Activated CD8-positive, alpha-beta T cell treated with anti-CD3 and anti-CD28 coated beads for 36 hours (primary cell): ENCODE measurements around the gene TRABD2B. TPM values are rescaled to one million over a fixed set of nuclear protein-coding genes. Genes with fewer than 3 reads are reported as not detected.

ENCODE experiments used
- ATAC-seq: fragments of 200-7000 bp; cut with Tn5 transposase; one replicate; pipeline ENCODE4 v1.10.0; 2021; ENCODE audit warnings: mild to moderate bottlenecking, moderate library complexity
- CTCF ChIA-PET: fragments of 350-600 bp; sonication (Branson Sonifier 250); formaldehyde crosslinking; loops from one replicate; lab custom pipeline; 2021; ENCODE audit warnings: antibody characterized with exemption; lab: Charles Lee
- POLR2A ChIA-PET: fragments of 350-600 bp; sonication (Branson Sonifier 250); formaldehyde crosslinking; loops from one replicate; lab custom pipeline; 2021; ENCODE audit warnings: antibody characterized with exemption; lab: Charles Lee
- DNase-seq: peaks from one replicate; pipeline ENCODE4 v3.0.0-alpha.2; 2020
- H3K27ac Mint-ChIP-seq: one replicate; pipeline ENCODE4 v1.8.0; 2021; ENCODE audit warnings: mild to moderate bottlenecking, mixed read lengths
- H3K27me3 Mint-ChIP-seq: one replicate; pipeline ENCODE4 v1.8.0; 2021; ENCODE audit warnings: mixed read lengths
- H3K36me3 Mint-ChIP-seq: one replicate; pipeline ENCODE4 v1.8.0; 2021; ENCODE audit warnings: low read depth, mixed read lengths
- H3K4me1 Mint-ChIP-seq: one replicate; pipeline ENCODE4 v1.8.0; 2021; ENCODE audit warnings: low read depth, mixed read lengths
- H3K4me3 Mint-ChIP-seq: one replicate; pipeline ENCODE4 v1.8.0; 2021; ENCODE audit warnings: mild to moderate bottlenecking, moderate library complexity, mixed read lengths
- H3K9me3 Mint-ChIP-seq: one replicate; pipeline ENCODE4 v1.8.0; 2021; ENCODE audit warnings: mixed read lengths
- CTCF ChIP-seq: fragments of 200-600 bp; IDR thresholded peaks from one replicate; pipeline ENCODE4 v1.8.0; 2022; ENCODE audit warnings: antibody characterized with exemption, mild to moderate bottlenecking
- intact Hi-C: fragments of 100-400 bp; cut with micrococcal nuclease; formaldehyde crosslinking; loops from one replicate; pipeline ENCODE4 v1.10.0; 2022
- total RNA-seq, 2 experiments: library from RNA; stranded (reverse); gene quantifications; one replicate each; pipeline ENCODE4 v1.2.3, GENCODE V29; 2021

Gene TRABD2B
- total RNA-seq, 2 experiments from 2014 or later: not detected

GRCh38 chr1:47813970-47814369, 183.2 kb downstream of the TRABD2B start:
- ChIA-PET CTCF (no interaction called here), POLR2A (no interaction called here)
- H3K27ac Mint-ChIP-seq: no peak overlapping the region
- DNase-seq: no peak
- intact Hi-C loops: no loop called here
- no peak overlapping the region for H3K4me3 Mint-ChIP-seq
- ATAC-seq: no peak
- H3K36me3 Mint-ChIP-seq: no peaks in the 10 kb centered on the region
- no peaks in the 10 kb centered on the region for H3K9me3 Mint-ChIP-seq
- H3K4me1 Mint-ChIP-seq: no peaks in the 10 kb centered on the region
- H3K27me3 Mint-ChIP-seq: peaks cover 2% of the 10 kb centered on the region
- TF ChIP-seq CTCF: no peak

- ATAC-seq: no peak
Observed at GRCh38 chr1:47812904-47813514, 184.2 kb downstream of the TRABD2B start.

GRCh38 chr1:47810964-47811682, 186.1 kb downstream of the TRABD2B start:
- no peak for TF ChIP-seq CTCF
- H3K36me3 Mint-ChIP-seq: no peaks in the 10 kb centered on the region
- intact Hi-C loops: no loop called here

More at GRCh38 chr1:47812904-47813514, 184.2 kb downstream of the TRABD2B start:
- ChIA-PET POLR2A (no interaction called here), CTCF (no interaction called here)
- H3K4me1 Mint-ChIP-seq: no peaks in the 10 kb centered on the region
- H3K27me3 Mint-ChIP-seq: peaks cover 2% of the 10 kb centered on the region
- no peaks in the 10 kb centered on the region for H3K36me3 Mint-ChIP-seq
- no peak overlapping the region for H3K27ac Mint-ChIP-seq
- H3K4me3 Mint-ChIP-seq: no peak overlapping the region
- no peak for DNase-seq
- TF ChIP-seq CTCF: no peak
- intact Hi-C loops: no loop called here
- H3K9me3 Mint-ChIP-seq: no peaks in the 10 kb centered on the region

GRCh38 chr1:47809301-47810084, 187.7 kb downstream of the TRABD2B start:
- ATAC-seq (no peak), DNase-seq (no peak)
- Mint-ChIP-seq H3K9me3 (no peaks in the 10 kb centered on the region), H3K36me3 (no peaks in the 10 kb centered on the region), H3K4me3 (no peak overlapping the region), H3K27ac (no peak overlapping the region), H3K27me3 (peaks cover 2% of the 10 kb centered on the region), H3K4me1 (no peaks in the 10 kb centered on the region)
- ChIA-PET CTCF (no interaction called here), POLR2A (no interaction called here)
- intact Hi-C loops: no loop called here
- TF ChIP-seq CTCF: no peak

More at GRCh38 chr1:47810964-47811682, 186.1 kb downstream of the TRABD2B start:
- Mint-ChIP-seq H3K4me3 (no peak overlapping the region), H3K27ac (no peak overlapping the region), H3K4me1 (no peaks in the 10 kb centered on the region), H3K27me3 (peaks cover 2% of the 10 kb centered on the region), H3K9me3 (no peaks in the 10 kb centered on the region)
- no peak for ATAC-seq
- ChIA-PET POLR2A (no interaction called here), CTCF (no interaction called here)
- no peak for DNase-seq

- Mint-ChIP-seq H3K9me3 (no peaks in the 10 kb centered on the region), H3K36me3 (no peaks in the 10 kb centered on the region), H3K4me1 (no peaks in the 10 kb centered on the region), H3K27ac (no peak overlapping the region), H3K27me3 (peaks cover 2% of the 10 kb centered on the region), H3K4me3 (no peak overlapping the region)
- DNase-seq (no peak), ATAC-seq (no peak)
- intact Hi-C loops: no loop called here
- TF ChIP-seq CTCF: no peak
- ChIA-PET POLR2A (no interaction called here), CTCF (no interaction called here)
Observed at GRCh38 chr1:47808612-47809011, 188.6 kb downstream of the TRABD2B start.
